GM21381 (cell line): Measurements from ENCODE around the gene ZNF644.

Experiments
- ATAC-seq: cut with Tn5 transposase; IDR thresholded peaks from one replicate; pipeline ENCODE4 v1.9.1; 2021; ENCODE audit warnings: mild to moderate bottlenecking, moderate library complexity; ENCODE audit not compliant: unreplicated experiment

Gene ZNF644

DNA sequence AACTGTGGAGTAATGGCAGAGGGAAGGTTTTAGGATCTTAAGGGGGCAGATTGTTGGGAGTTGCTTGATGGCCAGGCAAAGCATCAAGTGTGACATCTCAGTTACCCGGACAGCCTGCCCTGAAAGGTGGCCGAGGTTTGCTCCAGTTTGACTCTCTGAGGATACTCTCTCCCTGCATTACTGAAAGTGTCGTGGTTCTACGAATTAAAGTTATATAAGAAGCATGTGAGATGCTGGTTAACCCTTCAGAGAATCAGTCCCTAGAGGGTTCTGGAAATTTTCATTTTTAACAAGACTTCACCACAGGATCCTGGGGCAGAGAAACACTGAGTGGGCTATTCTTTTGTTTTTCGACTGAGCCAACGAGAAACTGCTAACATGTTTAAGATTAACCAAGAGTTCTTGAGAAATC is 689 bp upstream of the ZNF644 start:
- ATAC-seq, result no peak

DNA sequence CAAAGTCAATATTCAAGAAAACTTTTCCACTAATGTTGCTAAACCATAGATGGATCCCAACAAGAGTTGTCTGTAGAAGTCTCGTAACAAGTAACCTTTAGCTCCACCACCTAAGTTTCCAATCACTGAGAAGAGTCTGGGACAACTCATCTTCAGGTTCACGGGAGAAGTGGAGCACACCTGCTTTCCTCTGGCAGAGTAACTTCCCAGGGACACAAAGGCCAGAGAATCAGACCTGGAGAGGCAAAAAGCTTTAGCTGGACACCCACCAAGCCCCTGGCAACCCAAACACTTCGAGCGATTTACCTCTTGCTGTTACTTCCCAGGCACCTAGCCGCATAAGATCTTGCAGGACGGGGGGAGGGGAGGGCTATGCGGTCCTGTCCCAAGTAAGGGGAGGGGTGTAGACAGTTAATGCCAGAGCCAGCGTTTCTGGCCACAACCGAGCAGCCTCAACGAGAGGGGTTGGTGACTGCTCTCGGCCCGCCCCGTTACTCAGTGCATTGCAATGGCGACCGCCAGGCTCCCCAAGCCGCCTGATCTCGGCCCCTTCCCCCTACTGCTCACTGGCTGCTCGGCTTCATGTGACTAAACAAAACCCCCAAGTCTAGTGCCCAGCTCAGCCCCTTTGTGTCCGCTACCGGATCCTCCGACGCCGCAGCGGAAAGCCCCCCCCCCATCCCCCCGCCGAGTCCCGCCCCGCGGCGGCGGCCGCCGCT is 709 bp downstream of the ZNF644 start:
- ATAC-seq, result peak; percentile 27

DNA sequence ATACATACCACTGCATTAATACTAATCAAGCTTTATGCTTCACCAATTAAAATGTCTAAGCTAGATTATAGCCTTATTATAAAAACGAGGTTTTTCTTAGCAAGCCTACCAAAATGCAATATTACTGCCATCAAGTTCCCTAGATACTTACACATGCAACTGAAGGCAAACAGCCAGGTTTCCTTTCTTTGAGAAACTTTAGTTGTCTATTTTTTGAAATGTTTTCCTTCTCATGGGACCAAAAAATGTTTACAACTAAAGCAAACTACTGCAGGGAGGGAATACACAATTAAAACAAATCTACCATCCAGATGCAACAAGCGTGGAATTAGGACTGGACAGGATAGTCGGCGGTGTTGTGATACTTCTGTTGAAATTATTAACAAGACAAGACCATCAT is 1.3 kb downstream of the ZNF644 start:
- ATAC-seq, result no peak

- no peak for ATAC-seq
These were observed 3.8 kb downstream of the ZNF644 start for GRCh38 chr1:91018006-91018405.

DNA sequence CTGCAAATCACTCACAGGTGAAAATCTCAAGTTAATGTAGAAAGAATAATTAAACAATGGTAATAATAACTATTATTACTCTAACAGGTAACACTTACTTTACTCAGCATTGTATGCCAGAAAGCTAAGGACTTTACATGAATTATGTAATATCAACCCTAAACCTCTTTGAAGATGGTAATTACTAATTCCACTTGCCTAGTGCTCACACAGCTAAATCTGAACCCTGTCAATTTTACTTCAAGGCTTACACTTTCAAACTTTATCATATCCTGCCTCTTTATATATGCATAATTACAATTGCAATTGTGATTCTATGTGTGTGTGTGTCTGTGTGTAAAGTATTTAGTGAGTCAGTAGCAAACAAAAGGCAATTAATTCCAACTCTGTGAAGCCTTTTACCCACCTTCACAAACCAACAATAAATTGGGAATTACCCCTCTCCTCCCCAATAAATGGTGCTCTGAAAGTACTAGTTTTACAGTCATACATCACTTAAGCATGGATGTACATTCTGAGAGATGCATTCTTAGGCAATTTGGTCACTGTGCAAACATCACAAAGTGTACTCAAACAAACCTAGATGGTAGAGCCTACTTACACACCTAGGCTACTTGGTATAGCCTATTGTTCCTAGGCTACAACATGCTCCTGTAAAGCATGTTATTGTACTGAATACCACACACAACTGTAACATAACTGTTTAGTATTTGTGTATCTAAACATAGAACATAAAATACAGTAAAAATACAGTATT is 5.9 kb downstream of the ZNF644 start:
- ATAC-seq, result no peak

GRCh38 chr1:91015358-91015780 is 6.5 kb downstream of the ZNF644 start:
- no peak for ATAC-seq

GRCh38 chr1:91014475-91014874 is 7.4 kb downstream of the ZNF644 start:
- no peak for ATAC-seq

- no peak for ATAC-seq
These were observed 8.5 kb downstream of the ZNF644 start for GRCh38 chr1:91013302-91013701.

DNA sequence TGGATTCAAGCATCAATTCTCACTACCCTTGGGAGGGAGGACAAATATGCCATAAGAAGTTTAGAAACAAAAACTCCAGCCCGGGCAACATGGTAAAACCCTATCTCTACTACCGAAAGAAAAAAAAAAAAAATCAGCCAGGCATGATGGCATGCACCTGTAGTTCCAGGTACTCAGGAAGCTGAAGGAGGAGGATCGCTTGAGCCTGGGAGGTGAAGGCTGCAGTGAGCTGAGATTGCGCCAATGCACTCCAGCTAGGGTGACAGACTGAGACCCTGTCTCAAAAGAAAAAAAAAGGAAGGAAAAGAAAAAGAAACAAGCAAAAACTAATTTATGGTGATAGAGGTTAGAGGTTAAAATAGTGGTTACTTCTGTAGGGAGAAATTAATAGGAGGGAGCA is 9.6 kb downstream of the ZNF644 start:
- ATAC-seq, result no peak

GRCh38 chr1:91011726-91012125 is 10.1 kb downstream of the ZNF644 start:
- ATAC-seq, result no peak

DNA sequence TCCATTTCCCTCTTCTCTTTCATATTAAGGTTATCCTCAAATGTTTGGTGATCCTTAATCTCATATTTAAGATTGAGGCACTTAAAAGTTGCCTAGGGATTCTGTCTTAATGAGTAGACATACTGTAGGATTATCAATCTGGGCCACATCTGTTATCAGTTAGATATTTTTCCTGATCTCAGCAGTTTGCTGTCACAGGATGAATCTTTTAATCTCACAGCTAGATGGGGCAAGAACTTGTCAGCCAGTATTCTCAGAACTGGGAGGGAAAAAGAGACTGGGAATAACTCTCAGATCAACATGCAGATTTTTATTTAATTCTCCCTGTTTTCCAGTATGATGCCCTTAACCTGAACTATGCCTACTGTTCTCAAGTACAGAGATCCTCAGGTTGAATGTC is 14.0 kb downstream of the ZNF644 start:
- no peak for ATAC-seq

DNA sequence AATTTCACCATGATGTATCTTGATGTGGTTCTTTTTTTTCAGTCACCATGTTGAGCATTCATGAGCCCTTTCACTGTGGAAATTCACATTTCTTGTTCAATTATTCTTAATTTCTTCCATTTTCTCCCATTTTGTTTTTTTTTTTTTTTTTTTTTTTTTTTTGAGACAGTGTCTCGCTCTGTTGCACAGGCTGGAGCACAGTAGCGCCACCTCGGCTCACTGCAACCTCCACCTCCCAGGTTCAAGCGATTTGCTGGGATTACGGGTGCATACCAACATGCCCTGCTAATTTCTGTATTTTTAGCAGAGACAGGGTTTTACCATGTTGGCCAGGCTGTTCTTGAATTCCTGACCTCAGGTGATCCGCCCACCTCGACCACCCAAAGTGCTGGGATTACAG is 14.7 kb downstream of the ZNF644 start:
- ATAC-seq, result no peak

GRCh38 chr1:91006113-91006908 is 15.5 kb downstream of the ZNF644 start:
- ATAC-seq, result no peak

GRCh38 chr1:91005285-91005684 is 16.6 kb downstream of the ZNF644 start:
- ATAC-seq, result no peak

DNA sequence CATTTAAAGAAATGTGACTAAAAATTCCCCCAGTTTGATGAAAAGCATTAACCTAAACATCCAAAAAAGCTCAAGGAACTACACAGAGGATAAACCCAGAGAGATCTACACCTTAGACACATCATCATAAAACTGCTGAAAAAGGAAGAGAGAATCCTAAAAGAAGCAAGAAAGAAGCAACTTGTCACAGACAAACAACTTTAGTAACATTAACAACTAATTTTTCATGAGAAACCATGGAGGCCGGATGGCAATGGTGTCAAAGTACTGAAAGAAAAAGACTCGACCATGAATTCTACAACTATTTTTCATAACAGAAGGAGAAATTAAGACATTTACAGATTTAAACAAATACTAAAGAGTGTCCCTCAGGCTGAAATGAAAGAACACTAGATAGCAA is 17.7 kb downstream of the ZNF644 start:
- ATAC-seq, result no peak

DNA sequence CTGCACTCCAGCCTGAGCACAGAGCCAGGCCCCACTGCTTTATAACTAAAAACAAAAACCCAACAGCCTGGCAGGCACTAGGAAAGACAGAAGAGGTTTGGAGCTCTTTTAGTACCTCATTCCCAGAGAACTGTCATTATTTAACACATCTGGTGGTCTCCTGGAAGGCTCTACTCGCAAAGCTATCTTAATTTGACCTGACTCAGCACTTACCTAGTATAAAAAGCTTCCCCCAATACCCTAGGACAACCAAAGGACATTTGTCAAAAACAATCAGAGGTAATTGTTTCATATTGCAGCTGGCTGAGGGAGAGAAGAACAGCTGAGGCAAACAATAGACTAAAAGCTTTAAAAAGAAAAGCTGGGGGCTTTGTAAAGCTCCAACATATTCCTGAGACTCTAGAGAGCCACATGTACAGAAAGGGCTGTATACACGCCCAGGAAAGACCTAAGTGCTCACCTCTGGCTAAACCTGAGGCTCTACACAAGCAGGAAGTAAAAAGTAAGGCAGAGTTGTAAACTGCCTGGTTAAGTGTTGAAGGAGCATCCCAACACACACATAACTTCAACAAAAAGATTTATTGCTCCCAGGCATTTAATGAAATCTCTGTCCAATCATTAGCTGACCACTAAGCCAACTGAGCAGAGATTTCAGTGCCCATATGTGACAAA is 25.0 kb downstream of the ZNF644 start:
- ATAC-seq, result no peak

- no peak for ATAC-seq
These were observed 26.4 kb downstream of the ZNF644 start for GRCh38 chr1:90995311-90995894.

DNA sequence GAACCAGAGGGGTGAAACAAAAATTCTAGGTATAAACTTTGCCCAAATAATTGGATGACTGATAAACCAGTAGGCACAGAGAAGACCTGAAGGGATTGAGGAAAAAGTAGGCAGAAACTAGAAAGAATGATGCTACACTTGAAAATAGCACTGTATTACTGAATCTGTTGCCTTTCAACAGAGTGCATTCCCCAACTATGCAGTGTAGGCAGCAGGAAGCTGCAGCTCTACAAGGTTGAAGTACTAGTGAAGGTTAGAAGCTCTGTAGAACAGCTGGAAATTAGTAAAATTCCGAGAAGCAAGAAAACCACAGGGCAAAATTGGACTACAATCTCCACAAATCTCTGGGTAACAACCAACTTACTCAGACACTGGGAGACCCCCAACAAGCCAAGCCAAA is 27.4 kb downstream of the ZNF644 start:
- no peak for ATAC-seq

- no peak for ATAC-seq
These were observed 28.6 kb downstream of the ZNF644 start for GRCh38 chr1:90993245-90993644.

GRCh38 chr1:90990779-90991178 is 31.1 kb downstream of the ZNF644 start:
- ATAC-seq, result no peak

DNA sequence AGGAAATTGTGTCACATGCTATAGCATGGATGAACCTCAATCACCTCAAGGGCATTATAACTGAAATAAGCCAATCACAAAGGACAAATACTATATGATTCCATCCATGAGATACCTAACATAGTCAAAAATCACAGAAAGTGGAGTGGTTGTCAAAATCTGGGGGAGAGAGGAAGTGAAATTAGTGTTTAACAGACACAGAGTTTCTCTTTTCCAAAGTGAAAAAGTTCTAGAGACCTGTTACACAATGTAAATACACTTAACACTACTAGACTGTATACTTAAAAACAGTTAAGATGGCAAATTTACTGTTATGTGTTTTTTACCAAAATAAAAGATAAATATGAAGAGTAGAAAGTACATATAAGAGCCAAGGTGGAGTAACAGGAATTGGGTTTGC is 31.8 kb downstream of the ZNF644 start:
- no peak for ATAC-seq
